Right renal cortex interstitium (tissue), 3 donors: ENCODE data around the gene CDKAL1. TPM values are rescaled to one million over a fixed set of nuclear protein-coding genes. Genes with fewer than 3 reads are reported as not detected.

Experiments
- DNase-seq, 3 donors: peaks; one replicate each; pipeline ENCODE4 v3.0.0-alpha.2; 2013; ENCODE audit warnings: low read depth in 3 of 3, low spot score in 2 of 3
- polyA plus RNA-seq, 3 donors: library from polyadenylated mRNA; unstranded; fragments of 120-200 nt; gene quantifications; one replicate each; pipeline ENCODE4 v1.2.1, GENCODE V29; 2013; ENCODE audit not compliant: insufficient read length in 3 of 3

Gene CDKAL1
- polyA plus RNA-seq, 3 donors = 18.4 to 19.6 (median 19.6) TPM

DNA sequence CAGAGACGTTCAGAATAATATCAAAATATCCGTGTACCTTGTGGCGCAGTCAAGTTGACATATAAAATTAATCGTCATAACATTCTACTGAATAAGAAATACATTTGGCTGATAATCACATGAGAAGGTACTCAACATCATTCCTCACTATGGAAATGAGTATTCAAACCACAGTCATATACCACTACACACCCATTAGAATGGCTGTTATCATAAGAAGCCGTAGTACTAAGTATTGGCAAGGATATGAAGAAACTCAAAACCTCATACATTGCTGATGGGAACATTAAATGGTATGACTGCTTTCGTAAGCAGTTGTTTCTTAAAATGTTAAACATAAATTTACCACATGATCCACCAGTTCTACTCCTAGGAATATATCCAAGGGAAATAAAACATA is 244.7 kb downstream of the CDKAL1 start:
- no peak for DNase-seq

DNA sequence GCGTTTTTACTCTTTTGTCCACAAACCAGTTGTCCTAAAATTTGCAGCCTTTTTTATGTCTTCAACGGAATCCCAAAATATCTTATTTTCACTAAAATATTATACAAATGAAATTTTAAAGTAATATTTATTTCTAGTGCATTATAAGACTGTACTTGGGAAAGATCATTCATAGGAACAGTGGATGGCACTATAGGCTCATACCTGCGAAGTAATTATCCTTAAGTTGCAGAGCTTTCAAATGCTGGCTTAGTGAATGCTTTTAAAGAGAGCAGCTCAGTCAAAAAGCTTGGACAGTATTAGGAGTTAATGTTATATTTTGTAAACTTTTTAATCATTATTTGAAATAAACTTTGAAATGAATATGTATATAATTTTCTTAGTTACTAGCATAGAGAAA is 254.9 kb downstream of the CDKAL1 start:
- no peak for DNase-seq

DNA sequence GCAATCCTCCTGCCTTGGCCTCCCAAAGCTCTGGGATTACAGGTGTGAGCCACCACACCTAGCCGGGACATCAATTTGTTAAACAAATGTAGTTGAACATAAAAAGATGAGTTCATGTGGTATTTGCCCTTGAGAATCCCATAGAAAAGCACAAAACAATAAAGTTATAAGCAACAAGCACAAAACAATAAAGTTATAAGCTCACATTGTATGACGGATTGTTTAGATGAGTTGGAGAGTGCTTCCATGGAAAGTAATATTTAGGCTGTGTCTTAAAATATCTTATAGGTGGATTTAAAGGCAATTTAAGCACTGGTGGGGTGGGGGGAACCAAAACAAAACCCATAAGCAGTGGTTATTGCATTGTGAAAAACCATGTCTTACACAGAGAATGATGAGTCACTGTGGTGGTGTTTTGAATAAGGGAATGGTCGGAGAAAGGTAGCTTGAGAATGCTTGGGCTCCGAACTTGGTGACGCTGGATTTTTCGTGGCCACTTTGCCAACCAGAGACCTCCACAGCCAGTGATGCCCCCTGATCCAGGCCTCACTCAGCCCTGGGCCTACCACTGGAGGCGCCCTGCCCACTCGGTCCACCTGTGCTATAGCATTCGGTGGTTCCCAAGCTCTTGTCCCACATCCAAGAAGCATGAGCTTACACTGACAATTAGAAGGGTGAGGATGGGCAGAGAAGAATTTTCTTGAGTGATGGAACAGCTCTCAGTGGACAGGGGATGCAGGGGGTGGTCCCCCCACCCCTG is 256.0 kb downstream of the CDKAL1 start:
- no peak for DNase-seq

DNA sequence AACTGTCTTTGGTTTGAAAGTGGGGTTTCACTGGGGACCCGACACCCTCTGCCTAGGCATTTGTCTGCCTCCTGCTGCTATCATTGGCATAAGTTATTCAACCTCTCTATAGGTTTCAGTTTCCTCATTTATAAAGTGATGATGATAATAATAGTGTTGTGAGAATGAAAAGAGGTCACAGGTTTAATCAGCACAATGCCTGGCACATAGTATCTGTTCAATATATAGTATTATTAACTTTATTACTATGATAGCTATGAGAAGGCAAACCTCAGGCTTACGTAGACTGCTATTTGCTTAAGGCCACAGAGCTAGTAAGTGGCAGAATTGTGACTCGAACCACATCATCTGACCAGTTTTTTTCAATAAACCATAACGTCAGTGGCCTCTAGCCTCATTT is 256.8 kb downstream of the CDKAL1 start:
- no peak for DNase-seq

DNA sequence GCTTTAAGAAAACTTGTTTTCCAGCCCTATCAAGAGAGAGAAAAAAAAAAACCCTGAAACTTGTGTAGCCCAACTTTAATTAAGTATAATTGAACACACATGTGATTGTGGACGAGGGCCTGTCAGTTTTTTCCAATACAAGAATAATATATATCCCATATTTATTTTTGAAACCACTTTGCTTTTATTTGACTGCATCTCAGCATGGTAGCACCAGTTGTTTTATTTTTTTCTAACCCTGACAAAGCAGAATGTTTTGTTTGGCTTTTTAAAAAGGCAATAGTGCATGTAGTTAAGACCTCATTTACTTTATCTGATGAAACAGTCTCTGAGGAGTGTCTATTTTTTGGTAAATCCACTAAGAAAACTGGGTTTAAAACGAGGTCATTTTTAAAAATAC is 257.7 kb downstream of the CDKAL1 start:
- DNase-seq = no peak

DNA sequence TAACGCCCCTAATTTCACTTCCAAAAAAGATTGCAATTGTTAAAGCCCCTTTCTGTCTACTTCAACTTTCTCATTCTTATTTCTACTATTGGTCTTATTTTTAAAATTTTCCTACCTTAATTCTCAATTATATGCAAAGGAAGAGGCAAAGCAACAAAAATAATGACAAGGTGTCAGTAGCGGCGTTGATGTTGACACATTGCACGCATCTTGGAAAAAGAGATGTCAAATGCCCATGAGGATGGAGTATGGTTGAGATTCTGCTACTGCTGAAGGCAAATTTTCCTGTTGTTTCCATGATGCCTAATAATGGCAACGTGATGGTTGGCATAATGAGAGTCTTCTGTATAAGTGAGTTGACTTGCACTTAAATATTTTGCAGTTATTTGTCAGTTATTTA is 258.9 kb downstream of the CDKAL1 start:
- no peak for DNase-seq

DNA sequence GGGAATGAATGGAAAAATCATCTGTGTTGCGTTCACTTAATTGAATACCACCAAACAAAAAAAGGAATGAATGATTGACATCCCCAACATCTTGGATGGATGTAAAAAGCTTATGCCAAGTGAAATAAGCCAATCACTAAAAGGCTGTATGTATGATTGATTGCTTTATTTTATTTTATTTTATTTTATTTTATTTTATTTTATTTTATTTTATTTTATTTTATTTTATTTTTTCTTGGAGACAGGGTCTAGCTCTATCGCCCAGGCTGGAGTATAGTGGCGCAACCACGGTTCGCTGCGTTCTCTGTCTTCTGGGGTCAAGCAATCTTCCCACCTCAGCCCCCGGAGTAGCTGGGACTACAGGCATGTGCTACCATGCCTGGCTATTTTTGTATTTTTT is 263.3 kb downstream of the CDKAL1 start:
- no peak for DNase-seq

DNA sequence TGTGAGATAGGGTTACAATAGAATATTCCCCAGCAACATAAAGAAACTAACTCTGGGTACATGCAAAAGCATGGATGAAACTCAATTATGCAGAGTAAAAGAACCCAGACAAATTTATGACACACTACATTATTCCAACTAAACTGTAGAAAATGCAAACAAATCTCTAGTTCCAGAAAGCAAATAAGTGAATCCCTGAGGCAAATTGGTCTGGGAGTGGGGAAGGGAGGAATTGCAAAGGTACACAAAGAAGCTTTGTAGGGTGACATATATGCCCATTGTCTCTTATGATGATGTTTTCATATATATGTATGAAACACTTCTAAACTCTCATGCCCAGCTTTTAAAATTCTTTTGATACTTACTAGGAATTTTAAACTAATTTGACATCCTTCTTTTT is 266.0 kb downstream of the CDKAL1 start:
- no peak for DNase-seq

DNA sequence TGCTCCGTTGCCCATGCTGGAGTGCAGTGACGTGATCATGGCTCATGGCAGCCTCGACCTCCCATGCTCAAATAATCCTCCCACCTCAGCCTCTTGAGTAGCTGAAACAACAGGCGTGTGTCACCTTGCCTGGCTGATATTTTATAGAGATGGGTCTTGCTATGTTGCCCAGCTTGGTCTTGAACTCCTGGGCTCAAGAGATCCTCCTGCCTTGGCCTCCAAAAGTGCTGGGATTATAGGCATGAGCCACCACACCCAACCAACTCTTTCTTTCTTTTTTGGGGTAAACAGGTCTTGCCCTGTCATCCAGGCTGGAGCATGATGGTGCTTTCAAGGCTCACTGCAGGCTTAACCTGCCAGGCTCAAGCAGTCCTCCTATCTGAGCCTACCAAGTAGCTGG is 266.4 kb downstream of the CDKAL1 start:
- DNase-seq = no peak

DNA sequence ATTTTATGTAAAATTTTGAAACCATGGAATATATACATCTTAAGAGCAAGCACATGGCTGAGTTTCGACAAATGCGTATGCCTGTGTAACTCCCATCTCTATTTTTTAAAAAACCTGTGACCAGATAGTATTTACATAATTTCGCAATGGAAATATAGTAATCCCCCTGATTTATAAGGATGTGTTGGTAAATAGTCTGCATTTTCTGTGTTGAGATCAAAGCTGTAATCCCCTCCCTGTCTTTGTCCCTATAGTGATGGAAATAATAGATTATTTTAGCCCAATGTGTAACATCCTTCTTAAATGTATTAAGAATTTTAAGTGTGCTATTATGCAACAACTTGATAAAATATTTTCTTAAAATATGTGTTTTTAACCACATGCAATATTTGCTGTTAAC is 267.3 kb downstream of the CDKAL1 start:
- no peak for DNase-seq

DNA sequence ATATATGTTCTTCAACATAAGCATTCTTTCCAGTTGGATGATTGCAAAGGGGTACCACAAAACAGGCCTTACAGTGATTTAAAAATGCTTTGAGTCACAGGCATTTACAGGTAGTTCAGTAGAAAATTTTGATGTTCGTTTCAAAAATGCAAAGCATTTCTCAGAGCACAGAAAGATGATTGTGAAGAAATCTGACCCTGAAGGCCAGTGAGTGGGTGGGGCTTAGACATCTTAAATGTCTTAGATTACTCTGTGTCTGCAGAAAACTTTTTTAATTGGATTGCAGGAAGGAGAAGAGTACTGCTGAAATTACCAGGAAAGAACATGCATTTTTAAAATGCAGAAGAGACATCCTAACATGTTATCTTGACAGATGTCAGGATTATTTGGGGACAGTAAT is 268.3 kb downstream of the CDKAL1 start:
- no peak for DNase-seq

DNA sequence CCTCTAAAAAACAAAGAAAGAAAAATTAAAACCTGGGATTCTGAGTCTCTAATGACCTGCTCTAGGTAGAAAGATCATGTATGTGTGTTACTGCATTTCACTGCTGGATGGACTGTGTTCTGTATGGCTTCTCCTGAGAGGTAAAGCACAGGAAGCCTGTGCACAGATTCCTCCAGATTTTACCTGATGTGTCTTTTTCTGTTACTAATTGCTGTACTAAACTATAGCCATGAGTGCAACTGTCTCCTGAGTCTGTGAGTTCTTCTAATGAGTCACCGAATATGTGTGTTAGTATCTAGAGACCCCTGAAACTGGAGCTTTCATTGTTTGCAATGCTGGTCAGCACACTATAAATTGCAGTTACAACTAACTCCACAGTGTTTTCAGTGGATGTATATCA is 270.8 kb downstream of the CDKAL1 start:
- no peak for DNase-seq

DNA sequence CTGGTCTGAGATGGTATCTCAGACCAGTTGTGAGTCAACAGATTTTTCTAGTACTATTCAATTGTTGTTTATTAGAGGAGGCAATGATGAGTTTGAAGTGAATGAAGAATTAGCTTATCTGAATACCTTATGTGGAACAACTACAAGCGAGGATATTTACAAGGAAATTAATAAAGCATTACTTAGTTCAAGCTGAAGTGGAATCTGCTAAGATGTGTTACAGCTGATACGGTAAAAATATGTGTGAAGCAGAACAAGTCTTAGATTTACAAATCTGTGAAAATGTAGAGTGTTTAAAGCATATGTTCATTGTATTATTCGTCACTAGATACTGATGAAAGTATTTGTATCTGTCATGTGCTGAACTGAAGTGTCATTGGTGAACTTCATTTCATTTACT is 272.4 kb downstream of the CDKAL1 start:
- no peak for DNase-seq

DNA sequence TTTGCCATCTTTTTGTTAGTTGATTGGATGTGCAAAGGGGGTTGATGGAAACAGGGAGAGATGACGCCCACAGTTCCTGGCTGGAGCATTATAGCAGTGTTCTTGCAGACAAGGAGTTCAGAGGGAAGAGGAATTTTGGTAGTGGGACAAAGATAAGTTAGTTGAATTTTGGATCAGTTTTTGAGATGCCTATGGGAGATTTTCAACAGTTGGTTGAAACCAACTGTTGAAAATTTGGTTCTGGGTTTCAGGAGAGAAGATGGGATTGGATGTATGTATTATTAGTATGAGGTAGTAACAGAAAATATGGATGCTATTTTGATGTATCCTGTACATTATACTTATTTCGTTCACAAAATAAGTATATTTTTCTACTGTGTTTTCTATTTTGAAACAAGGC is 274.2 kb downstream of the CDKAL1 start:
- no peak for DNase-seq

DNA sequence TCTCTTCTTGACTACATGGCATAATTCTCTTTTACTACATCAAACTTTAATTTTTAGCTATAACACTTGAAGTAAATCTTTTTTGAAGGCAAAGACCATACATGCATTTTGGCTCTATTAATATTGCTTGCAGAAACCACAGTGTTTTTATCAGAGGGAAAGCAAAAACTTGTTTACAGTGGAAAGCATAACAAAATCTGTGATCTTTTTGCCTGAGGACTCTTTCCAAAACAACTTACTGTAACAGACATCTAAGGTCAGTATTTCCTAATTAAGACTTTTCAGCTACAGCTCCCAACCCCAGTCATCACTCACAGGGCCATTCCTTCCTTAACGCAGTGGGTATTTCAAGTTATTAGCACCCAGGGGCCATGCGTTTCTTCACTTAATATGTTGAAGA is 274.7 kb downstream of the CDKAL1 start:
- no peak for DNase-seq

DNA sequence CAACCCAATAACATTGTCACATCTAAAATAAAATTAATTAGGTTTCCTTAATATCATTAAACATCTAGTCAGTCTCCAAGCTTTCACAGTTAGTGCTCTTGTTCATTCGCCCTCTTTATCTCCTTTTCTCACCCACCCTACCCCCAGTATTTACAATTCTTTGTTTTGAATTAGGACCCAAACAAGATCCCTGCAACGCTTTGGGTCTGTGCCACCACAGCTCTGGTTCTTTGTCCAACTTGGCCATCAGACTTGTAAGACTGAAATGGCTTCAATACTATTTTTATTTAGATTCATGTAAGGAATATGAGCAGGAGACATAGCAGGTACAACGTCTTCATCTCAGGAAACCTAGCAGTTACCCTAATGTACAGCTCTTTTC is 276.5 kb downstream of the CDKAL1 start:
- DNase-seq = no peak

DNA sequence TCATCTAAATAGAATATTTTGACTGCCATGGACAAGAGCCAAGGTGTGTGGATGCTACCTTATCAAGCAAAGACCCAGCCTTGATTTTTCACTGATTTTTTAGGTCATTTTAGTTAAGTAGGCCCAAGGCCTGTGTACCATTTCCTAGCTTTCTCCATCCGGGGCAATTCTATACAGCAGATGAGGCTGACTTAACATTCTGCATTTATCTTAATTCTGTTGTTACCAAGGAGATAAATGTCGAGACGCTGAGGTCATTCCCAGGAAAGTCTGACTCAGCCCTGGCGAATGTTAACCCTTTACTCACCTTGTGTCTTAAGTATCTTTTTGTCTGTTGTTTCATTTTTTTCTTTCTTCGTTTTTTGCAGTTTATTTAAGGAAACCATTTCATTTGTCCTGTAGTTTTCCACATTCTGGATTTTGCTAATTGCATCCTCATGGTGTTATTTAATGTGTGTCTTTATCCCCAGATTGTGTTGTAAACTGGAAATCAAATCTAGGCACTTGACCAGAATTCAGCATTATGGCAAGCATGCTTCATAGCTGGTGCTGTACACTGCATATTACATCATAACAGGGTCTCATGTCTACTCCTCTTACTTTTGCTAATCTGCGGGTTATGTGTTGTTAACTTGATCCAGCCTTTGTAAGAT is 277.0 kb downstream of the CDKAL1 start:
- no peak for DNase-seq

DNA sequence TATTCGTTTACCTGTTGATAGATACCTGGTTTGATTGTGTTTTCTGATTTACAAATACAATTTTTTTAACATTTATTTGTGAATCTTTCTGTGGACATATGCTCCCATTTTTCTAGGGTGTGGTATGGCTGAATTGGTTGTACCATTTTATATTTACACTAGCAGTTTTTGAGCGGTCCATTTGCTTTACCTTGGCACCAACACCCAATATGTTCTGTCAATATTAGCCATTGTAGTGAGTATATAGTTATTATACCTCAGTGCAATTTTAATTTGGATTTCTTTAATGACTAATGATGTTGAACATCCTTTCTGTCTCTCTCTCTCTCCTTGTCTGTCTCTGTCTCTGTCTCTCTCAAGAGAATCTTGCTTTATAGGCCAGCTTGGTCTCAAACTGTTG is 278.5 kb downstream of the CDKAL1 start:
- DNase-seq = no peak

DNA sequence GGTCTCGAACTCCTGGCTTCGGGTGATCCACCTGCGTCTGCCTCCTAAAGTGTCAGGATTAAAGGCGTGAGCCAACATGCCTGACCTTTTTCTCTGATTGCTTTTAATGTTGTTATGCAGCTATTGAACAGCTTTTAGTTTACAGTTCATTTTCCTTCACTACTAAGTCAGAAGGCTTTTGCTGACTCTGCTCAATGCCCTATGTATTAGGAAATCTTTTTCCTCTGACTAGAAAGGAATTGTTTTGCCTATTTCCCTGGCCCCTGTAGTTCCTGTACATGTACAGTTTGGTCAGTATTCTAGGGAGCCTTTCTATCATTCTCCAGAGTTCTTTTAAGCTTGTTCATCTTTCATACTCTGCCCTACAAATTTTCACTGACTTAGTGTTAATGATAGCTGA is 280.2 kb downstream of the CDKAL1 start:
- DNase-seq = no peak

DNA sequence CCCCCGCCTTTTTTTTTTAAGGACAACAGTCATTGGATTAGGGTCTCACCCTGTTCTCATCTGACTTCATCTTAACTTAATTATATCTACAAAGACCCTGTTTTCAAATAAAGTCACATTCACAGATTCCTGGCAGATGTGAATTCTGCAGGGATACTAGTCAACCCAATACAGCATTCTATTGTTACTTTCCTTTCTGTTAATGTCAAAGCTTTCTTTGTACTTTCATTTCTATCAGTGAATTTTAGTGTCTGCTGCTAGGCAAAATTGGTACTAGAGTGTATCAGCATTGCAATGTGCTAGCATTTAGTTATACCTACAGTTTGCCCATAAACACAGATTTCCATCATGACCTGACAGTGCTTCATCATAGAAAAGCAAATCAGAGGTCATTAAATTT is 281.9 kb downstream of the CDKAL1 start:
- DNase-seq = no peak

DNA sequence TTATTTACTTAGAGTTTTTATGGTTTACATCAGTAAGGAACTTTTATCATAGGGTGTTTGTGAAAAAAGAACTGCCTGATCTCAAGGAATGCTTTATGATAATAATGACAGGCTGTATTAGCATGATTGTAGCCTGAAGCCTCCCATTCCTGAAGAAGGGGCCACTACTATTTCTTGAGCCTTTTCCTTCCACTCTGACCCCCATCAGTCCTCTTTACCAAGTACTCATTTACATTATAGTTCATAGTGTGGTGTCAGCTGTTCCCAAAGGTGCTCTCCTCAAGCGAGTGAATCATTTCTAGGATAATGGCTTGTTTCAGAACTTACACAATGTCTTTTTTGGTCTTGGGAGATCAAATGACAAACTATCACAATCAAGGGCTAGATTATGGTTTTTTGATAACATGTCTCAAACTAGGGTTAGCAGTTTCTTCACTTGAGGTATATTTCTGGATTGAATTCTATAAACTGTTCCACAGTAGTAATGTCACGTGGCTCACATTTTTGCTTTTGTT is 283.6 kb downstream of the CDKAL1 start:
- DNase-seq = no peak

DNA sequence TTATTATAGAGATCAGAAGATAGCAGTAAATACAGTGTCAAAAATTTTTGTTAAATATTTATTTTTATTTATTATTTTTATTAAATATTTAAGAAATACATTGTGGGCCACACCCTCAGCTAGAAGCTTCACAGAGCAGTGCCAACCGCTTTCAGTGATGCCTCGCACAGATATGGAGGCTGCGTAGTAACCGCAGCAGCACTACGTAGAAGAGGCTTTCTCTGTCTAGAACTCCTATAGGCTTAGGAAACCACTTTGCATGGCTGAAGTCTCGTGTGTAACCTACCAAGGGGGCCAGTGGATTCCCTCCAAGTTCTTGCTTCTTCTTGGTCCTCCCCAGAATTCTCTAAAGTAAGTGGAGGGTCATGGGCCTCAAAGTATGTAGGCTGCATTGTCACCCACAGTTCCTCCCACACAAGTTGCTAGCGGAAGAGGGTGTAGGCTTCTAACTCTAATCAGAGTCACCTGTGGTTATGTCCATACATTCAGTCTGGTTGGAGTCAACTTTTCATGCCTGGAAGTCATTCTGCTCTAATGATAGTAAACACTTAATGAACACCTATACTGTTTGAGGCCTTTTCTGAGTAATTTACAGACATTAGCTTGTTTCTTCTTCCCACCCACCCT is 285.6 kb downstream of the CDKAL1 start:
- DNase-seq = no peak
